CD4-positive, CD25-positive, alpha-beta regulatory T cell (primary cell): ENCODE measurements around the gene MRE11. TPM values are rescaled to one million over a fixed set of nuclear protein-coding genes. Genes with fewer than 3 reads are reported as not detected.
A peak's percentile ranks its signal among the peaks of the same experiment; 100 is the strongest.
"Not testable (repeated sequence)": the region's sequence is repeated elsewhere in the genome, so short reads cannot be mapped to it uniquely, and the experiment has no call there.

Experiments
- ATAC-seq, 2 donors: fragments of 150-1000 bp; cut with Tn5 transposase; one replicate each; pipeline ENCODE4 v1.10.0; 2021; ENCODE audit warnings: low read depth in 2 of 2, moderate number of reproducible peaks in 2 of 2, moderate library complexity in 1 of 2
- DNase-seq, 3 donors: peaks; one replicate each; pipeline versions ENCODE4 v3.0.0 to v3.0.0-alpha.2; 2012 to 2022; ENCODE audit warnings: mixed read lengths in 1 of 3
- H3K27ac ChIP-seq: one replicate; pipeline ENCODE4 v1.7.0; 2013; ENCODE audit warnings: mild to moderate bottlenecking, low read length; ENCODE audit not compliant: insufficient read depth, poor library complexity, severe bottlenecking
- H3K27me3 ChIP-seq: one replicate; pipeline ENCODE4 v1.7.0; 2013; ENCODE audit warnings: low read length; ENCODE audit not compliant: control insufficient read depth, insufficient read depth
- H3K36me3 ChIP-seq: one replicate; pipeline ENCODE4 v1.7.0; 2013; ENCODE audit warnings: mild to moderate bottlenecking, low read length, moderate library complexity; ENCODE audit not compliant: control insufficient read depth, insufficient read depth
- H3K4me1 ChIP-seq: 2 replicates; pipeline ENCODE4 v1.7.0; 2013; ENCODE audit warnings: mild to moderate bottlenecking, low read length; ENCODE audit not compliant: insufficient read depth, control insufficient read depth, poor library complexity, severe bottlenecking
- H3K4me3 ChIP-seq: one replicate; pipeline ENCODE4 v1.7.0; 2013; ENCODE audit warnings: low read depth, mild to moderate bottlenecking, low read length, moderate library complexity
- H3K9me3 ChIP-seq, 2 experiments: 1 replicate in 1 of 2; 2 replicates in 1 of 2; pipeline ENCODE4 v1.7.0; 2013; ENCODE audit warnings: low read length in 2 of 2, mild to moderate bottlenecking in 1 of 2, moderate library complexity in 1 of 2; ENCODE audit not compliant: control insufficient read depth in 2 of 2
- H3K27ac Mint-ChIP-seq, 3 donors: one replicate each; pipeline ENCODE4 v1.8.0; 2020 to 2022; ENCODE audit warnings: mild to moderate bottlenecking in 3 of 3, mixed read lengths in 3 of 3, moderate library complexity in 2 of 3
- H3K27me3 Mint-ChIP-seq: one replicate; pipeline ENCODE4 v1.8.0; 2022; ENCODE audit warnings: mild to moderate bottlenecking, mixed read lengths
- H3K36me3 Mint-ChIP-seq: one replicate; pipeline ENCODE4 v1.8.0; 2020; ENCODE audit warnings: mixed read lengths
- H3K4me1 Mint-ChIP-seq, 4 donors: one replicate each; pipeline ENCODE4 v1.8.0; 2020 to 2022; ENCODE audit warnings: mixed read lengths in 4 of 4, mild to moderate bottlenecking in 1 of 4
- H3K4me3 Mint-ChIP-seq, 4 donors: one replicate each; pipeline ENCODE4 v1.8.0; 2020 to 2022; ENCODE audit warnings: mild to moderate bottlenecking in 4 of 4, mixed read lengths in 4 of 4, moderate library complexity in 3 of 4
- H3K9me3 Mint-ChIP-seq, 7 donors: one replicate each; pipeline ENCODE4 v1.8.0; 2020 to 2022; ENCODE audit warnings: mixed read lengths in 7 of 7, mild to moderate bottlenecking in 3 of 7, moderate library complexity in 2 of 7
- polyA plus RNA-seq, 4 donors: library from polyadenylated mRNA; unstranded; fragments of 300-500 nt; fragmentation: Illumina TruSeq; gene quantifications; one replicate each; pipeline ENCODE4 v1.2.3, GENCODE V29; 2021
- total RNA-seq: library from RNA; stranded (reverse); gene quantifications from one replicate; pipeline ENCODE4 v1.2.3, GENCODE V29; 2022

Gene MRE11
- total and polyA plus RNA-seq, 5 donors from 2014 or later: 12.8 to 26.5 (median 15.8) TPM

- Mint-ChIP-seq H3K36me3 (peaks cover 3% of the 10 kb centered on the region), H3K9me3 (peaks cover 0 to 7% (median 0%) of the 10 kb centered on the region in 7 donors), H3K4me3 (no peak overlapping the region), H3K4me1 (peaks cover 0 to 11% (median 6%) of the 10 kb centered on the region in 4 donors), H3K27me3 (peaks cover 59% of the 10 kb centered on the region), H3K27ac (no peak overlapping the region)
- no peaks in the 10 kb centered on the region for H3K4me1 ChIP-seq
- H3K36me3 ChIP-seq: no peaks in the 10 kb centered on the region
- ATAC-seq: no peak
- no peak for DNase-seq
- H3K4me3 ChIP-seq: no peak overlapping the region
- peaks cover 27% of the 10 kb centered on the region for H3K27me3 ChIP-seq
- no peaks in the 10 kb centered on the region for H3K9me3 ChIP-seq
- no peak overlapping the region for H3K27ac ChIP-seq
These were observed 93.6 kb downstream of the MRE11 start for GRCh38 chr11:94400050-94400449.

GRCh38 chr11:94398101-94398500 is 95.5 kb downstream of the MRE11 start:
- no peak for ATAC-seq
- no peaks in the 10 kb centered on the region for H3K36me3 ChIP-seq
- peaks cover 3% of the 10 kb centered on the region for H3K36me3 Mint-ChIP-seq
- no peak for DNase-seq
- no peaks in the 10 kb centered on the region for H3K4me1 ChIP-seq
- H3K4me1 Mint-ChIP-seq: peaks cover 0 to 11% (median 6%) of the 10 kb centered on the region in 4 donors
- no peak overlapping the region for H3K27ac Mint-ChIP-seq
- H3K27me3 ChIP-seq: peaks cover 27% of the 10 kb centered on the region
- no peaks in the 10 kb centered on the region for H3K9me3 ChIP-seq
- H3K27ac ChIP-seq: no peak overlapping the region
- peaks cover 0 to 7% (median 0%) of the 10 kb centered on the region in 7 donors for H3K9me3 Mint-ChIP-seq
- H3K4me3 ChIP-seq: no peak overlapping the region
- peaks cover 56% of the 10 kb centered on the region for H3K27me3 Mint-ChIP-seq
- H3K4me3 Mint-ChIP-seq: no peak overlapping the region

- DNase-seq (no peak), ATAC-seq (no peak)
- no peak overlapping the region for H3K27ac ChIP-seq
- H3K4me1 ChIP-seq: no peaks in the 10 kb centered on the region
- no peaks in the 10 kb centered on the region for H3K36me3 ChIP-seq
- no peaks in the 10 kb centered on the region for H3K9me3 ChIP-seq
- H3K4me3 Mint-ChIP-seq: no peak overlapping the region
- peaks cover 43% of the 10 kb centered on the region for H3K27me3 Mint-ChIP-seq
- H3K36me3 Mint-ChIP-seq: peaks cover 3% of the 10 kb centered on the region
- H3K27ac Mint-ChIP-seq: no peak overlapping the region
- no peak overlapping the region for H3K4me3 ChIP-seq
- peaks cover 0 to 9% (median 3%) of the 10 kb centered on the region in 7 donors for H3K9me3 Mint-ChIP-seq
- H3K27me3 ChIP-seq: peaks cover 20% of the 10 kb centered on the region
- H3K4me1 Mint-ChIP-seq: peaks cover 0 to 11% (median 6%) of the 10 kb centered on the region in 4 donors
These were observed 97.4 kb downstream of the MRE11 start for GRCh38 chr11:94396282-94396681.

- not testable (repeated sequence) for H3K4me1 ChIP-seq, H3K27me3 ChIP-seq, H3K9me3 Mint-ChIP-seq, H3K4me1 Mint-ChIP-seq, H3K27ac Mint-ChIP-seq, ATAC-seq, H3K36me3 ChIP-seq, DNase-seq, H3K36me3 Mint-ChIP-seq, H3K4me3 Mint-ChIP-seq, H3K27ac ChIP-seq, H3K4me3 ChIP-seq, H3K9me3 ChIP-seq
- H3K27me3 Mint-ChIP-seq: peaks cover 15% of the 10 kb centered on the region
These were observed 101.7 kb downstream of the MRE11 start for GRCh38 chr11:94391937-94392336.

GRCh38 chr11:94379613-94380012 is 114.0 kb downstream of the MRE11 start:
- peaks cover 0 to 2% (median 2%) of the 10 kb centered on the region in 7 donors for H3K9me3 Mint-ChIP-seq
- H3K4me3 Mint-ChIP-seq: no peak overlapping the region
- ATAC-seq (no peak), DNase-seq (no peak)
- H3K27me3 ChIP-seq: no peaks in the 10 kb centered on the region
- H3K27ac Mint-ChIP-seq: no peak overlapping the region
- H3K9me3 ChIP-seq: no peaks in the 10 kb centered on the region
- H3K36me3 Mint-ChIP-seq: no peaks in the 10 kb centered on the region
- H3K4me3 ChIP-seq: no peak overlapping the region
- H3K27me3 Mint-ChIP-seq: peaks cover 4% of the 10 kb centered on the region
- no peaks in the 10 kb centered on the region for H3K36me3 ChIP-seq
- H3K27ac ChIP-seq: no peak overlapping the region
- H3K4me1 ChIP-seq: no peaks in the 10 kb centered on the region
- H3K4me1 Mint-ChIP-seq: no peaks in the 10 kb centered on the region

- H3K27me3 ChIP-seq: no peaks in the 10 kb centered on the region
- H3K4me1 ChIP-seq: no peaks in the 10 kb centered on the region
- no peak overlapping the region for H3K27ac ChIP-seq
- Mint-ChIP-seq H3K4me1 (no peaks in the 10 kb centered on the region), H3K27ac (no peak overlapping the region), H3K9me3 (peaks cover 0 to 9% (median 4%) of the 10 kb centered on the region in 7 donors), H3K4me3 (no peak overlapping the region), H3K27me3 (no peaks in the 10 kb centered on the region), H3K36me3 (no peaks in the 10 kb centered on the region)
- no peak overlapping the region for H3K4me3 ChIP-seq
- no peaks in the 10 kb centered on the region for H3K9me3 ChIP-seq
- DNase-seq (no peak), ATAC-seq (no peak)
- no peaks in the 10 kb centered on the region for H3K36me3 ChIP-seq
These were observed 116.8 kb downstream of the MRE11 start for GRCh38 chr11:94376841-94377240.

GRCh38 chr11:94370576-94370975 is 123.1 kb downstream of the MRE11 start:
- H3K27ac ChIP-seq, H3K36me3 ChIP-seq, H3K9me3 ChIP-seq, H3K4me3 ChIP-seq, H3K4me1 ChIP-seq, H3K36me3 Mint-ChIP-seq, H3K27me3 ChIP-seq, ATAC-seq: not testable (repeated sequence)
- peaks cover 2 to 18% (median 5%) of the 10 kb centered on the region in 4 donors for H3K4me1 Mint-ChIP-seq
- DNase-seq: peak in 2 of 3 donors; percentile 16 to 20
- peaks cover 5 to 14% (median 7%) of the 10 kb centered on the region in 7 donors for H3K9me3 Mint-ChIP-seq
- peaks cover 16% of the 10 kb centered on the region for H3K27me3 Mint-ChIP-seq
- peak overlapping the region in 1 of 4 donors; percentile 65 for H3K4me3 Mint-ChIP-seq
- peak overlapping the region in 1 of 3 donors; percentile 10 for H3K27ac Mint-ChIP-seq
